Spleen (tissue), 11 donors: ENCODE measurements around the gene MTMR6. TPM values are rescaled to one million over a fixed set of nuclear protein-coding genes. Genes with fewer than 3 reads are reported as not detected.

ENCODE experiments used
- DNase-seq: peaks from one replicate; pipeline ENCODE4 v3.0.0-alpha.2; 2020
- H3K27ac ChIP-seq, 8 donors: fragments of 200-600 bp; sonication (generic) in 7 of 8; 1 replicate in 4 of 8; 2 replicates in 4 of 8; pipeline versions ENCODE4 v1.5.0 to v1.8.0; 2016 to 2021; ENCODE audit warnings: inconsistent platforms in 4 of 8, mild to moderate bottlenecking in 4 of 8, moderate library complexity in 1 of 8
- H3K27me3 ChIP-seq, 7 donors: fragments of 200-600 bp; sonication (generic) in 6 of 7; replicated peaks in 1 of 7; 1 replicate in 4 of 7; 2 replicates in 3 of 7; pipeline versions ENCODE4 v1.5.0 to v1.8.0; 2016 to 2021; ENCODE audit warnings: inconsistent platforms in 3 of 7, mild to moderate bottlenecking in 1 of 7
- H3K36me3 ChIP-seq, 6 donors: fragments of 200-600 bp; sonication (generic) in 5 of 6; 1 replicate in 4 of 6; 2 replicates in 2 of 6; pipeline versions ENCODE4 v1.5.0 to v1.8.0; 2016 to 2021; ENCODE audit warnings: inconsistent platforms in 2 of 6
- H3K4me1 ChIP-seq, 6 donors: fragments of 200-600 bp; sonication (generic) in 5 of 6; 1 replicate in 3 of 6; 2 replicates in 3 of 6; pipeline versions ENCODE4 v1.5.0 to v1.8.0; 2016 to 2021; ENCODE audit warnings: inconsistent platforms in 3 of 6
- H3K4me3 ChIP-seq, 8 donors: fragments of 200-600 bp; sonication (generic) in 7 of 8; 1 replicate in 4 of 8; 2 replicates in 4 of 8; pipeline versions ENCODE4 v1.5.0 to v1.8.0; 2016 to 2021; ENCODE audit warnings: inconsistent platforms in 4 of 8, mild to moderate bottlenecking in 4 of 8, moderate library complexity in 2 of 8
- H3K9me3 ChIP-seq, 8 donors: fragments of 200-600 bp; sonication (generic) in 7 of 8; 1 replicate in 4 of 8; 2 replicates in 4 of 8; pipeline versions ENCODE4 v1.5.0 to v1.8.0; 2016 to 2021; ENCODE audit warnings: inconsistent platforms in 4 of 8
- CTCF ChIP-seq, 11 experiments: fragments of 200-600 bp in 7 of 11; fragments of 450-650 bp in 4 of 11; sonication (generic) in 4 of 11; IDR thresholded peaks in 8 of 11; conservative IDR thresholded peaks in 3 of 11; 1 replicate in 7 of 11; 2 replicates in 4 of 11; pipeline versions ENCODE4 v1.4.0 to v1.8.0; 2016 to 2021; ENCODE audit warnings: antibody characterized with exemption in 11 of 11, inconsistent platforms in 4 of 11, mild to moderate bottlenecking in 1 of 11
- POLR2A ChIP-seq, 3 donors: fragments of 450-650 bp; IDR thresholded peaks; one replicate each; pipeline ENCODE4 v1.5.1; 2017; ENCODE audit warnings: antibody characterized with exemption in 3 of 3, mild to moderate bottlenecking in 1 of 3
- POLR2AphosphoS5 ChIP-seq, 3 donors: sonication (generic); formaldehyde crosslinking; IDR thresholded peaks; one replicate each; pipeline ENCODE4 v1.5.1; 2017; ENCODE audit warnings: antibody characterized with exemption in 3 of 3
- WGBS, 5 donors: extraction: QIAGEN DNeasy Blood & Tissue Kit in 3 of 5; methylation state at CpG; one replicate each; pipeline versions ENCODE4 v1.1.5 to v1.1.7; 2013 to 2018; 5-methylcytosine and 5-hydroxymethylcytosine counted together
- intact Hi-C: fragments of 100-400 bp; cut with DNase I; formaldehyde crosslinking; loops from one replicate; pipeline ENCODE4 v1.15.0; 2023; ENCODE audit warnings: low total_unique reads
- polyA plus RNA-seq, 3 donors: library from polyadenylated mRNA; stranded (reverse); fragments of 200-250 nt; gene quantifications; one replicate each; pipeline ENCODE4 v1.2.1, GENCODE V29; 2013
- total RNA-seq, 7 donors: library from RNA; depleted of rRNA in 3 of 7; stranded (reverse); fragments of >200 nt in 3 of 7; fragmentation: NEBNext Ultra II Directional in 4 of 7; extraction: Animal tissue kit (Norgen Biotek cat#: 25700) in 4 of 7; gene quantifications; one replicate each; pipeline versions ENCODE4 v1.1.0 to v1.2.1, GENCODE V29; 2016 to 2021
- donor health status: healthy with polysubstance abuse.
- donor health status: DM: no; HTN: no; CAD: no; lungs with moderate emphysema.
- donor health status: DM: no; HTN: no; CAD: no.
- donor health status: Bipolar disorder and iron deficiency.
- donor health status: healthy.
- donor health status: DM: no; HTN: no; CAD: no.
- donor health status: DM: yes; HTN: yes; CAD: no.

MTMR6 gene
- total and polyA plus RNA-seq, 10 donors = 5.4 to 28.3 (median 19.1) TPM

- TF ChIP-seq POLR2AphosphoS5 (IDR thresholded peaks at IDR 0.05) (no peak), POLR2A (IDR thresholded peaks at IDR 0.05) (no peak), CTCF (IDR thresholded peaks at IDR 0.05 in 8 of 11, conservative IDR thresholded peaks at IDR 0.05 in 3 of 11) (no peak)
- H3K36me3 ChIP-seq = no peaks in the 10 kb centered on the region
- H3K27ac ChIP-seq = peak overlapping the region in 3 of 8 donors; percentile 12 to 50 (median 20)
- no peaks in the 10 kb centered on the region for H3K9me3 ChIP-seq
- peaks cover 0 to 9% (median 7%) of the 10 kb centered on the region in 6 donors for H3K4me1 ChIP-seq
- 78 to 91% (median 86%) methylated on average over 1 of the region's 1 CpG for WGBS, 5 donors
- intact Hi-C loops = no loop called here
- H3K4me3 ChIP-seq = no peak overlapping the region
- DNase-seq = no peak
- peaks cover 0 to 11% (median 0%) of the 10 kb centered on the region in 7 donors for H3K27me3 ChIP-seq
Measured at GRCh38 chr13:25291691-25292090, 4.4 kb upstream of the MTMR6 start.

- Histone ChIP-seq H3K4me1 (peaks cover 4 to 33% (median 32%) of the 10 kb centered on the region in 6 donors), H3K4me3 (no peak overlapping the region), H3K27me3 (no peaks in the 10 kb centered on the region), H3K27ac (no peak overlapping the region), H3K36me3 (no peaks in the 10 kb centered on the region), H3K9me3 (no peaks in the 10 kb centered on the region)
- intact Hi-C loops = no loop called here
- 62 to 74% (median 70%) methylated on average over 2 of the region's 2 CpGs for WGBS, 5 donors
- TF ChIP-seq CTCF (IDR thresholded peaks at IDR 0.05 in 8 of 11, conservative IDR thresholded peaks at IDR 0.05 in 3 of 11) = no peak
- TF ChIP-seq POLR2A (IDR thresholded peaks at IDR 0.05) = no peak
- no peak for TF ChIP-seq POLR2AphosphoS5 (IDR thresholded peaks at IDR 0.05)
- DNase-seq = no peak
Measured at GRCh38 chr13:25288966-25289365, 1.7 kb upstream of the MTMR6 start.

GRCh38 chr13:25286308-25286968, 850 bp downstream of the MTMR6 start:
- Histone ChIP-seq H3K4me3 (peak overlapping the region; percentile 67 to 94 (median 82)), H3K27ac (peak overlapping the region; percentile 89 to 99 (median 97)), H3K9me3 (no peaks in the 10 kb centered on the region), H3K27me3 (no peaks in the 10 kb centered on the region), H3K36me3 (peaks cover 0 to 5% (median 0%) of the 10 kb centered on the region in 6 donors), H3K4me1 (peaks cover 12 to 56% (median 47%) of the 10 kb centered on the region in 6 donors)
- 2 to 4% (median 4%) methylated on average over 25 of the region's 25 CpGs for WGBS, 5 donors
- intact Hi-C loops = no loop called here
- no peak for DNase-seq
- TF ChIP-seq POLR2AphosphoS5 (IDR thresholded peaks at IDR 0.05) = peak in 1 of 3 donors; percentile 67
- no peak for TF ChIP-seq CTCF (IDR thresholded peaks at IDR 0.05 in 8 of 11, conservative IDR thresholded peaks at IDR 0.05 in 3 of 11)

GRCh38 chr13:25281935-25282332, 5.4 kb downstream of the MTMR6 start:
- Histone ChIP-seq H3K27ac (peak overlapping the region in 3 of 8 donors; percentile 29 to 55 (median 35)), H3K4me3 (no peak overlapping the region), H3K27me3 (no peaks in the 10 kb centered on the region), H3K9me3 (no peaks in the 10 kb centered on the region), H3K36me3 (peaks cover 0 to 5% (median 0%) of the 10 kb centered on the region in 6 donors), H3K4me1 (peaks cover 15 to 82% (median 56%) of the 10 kb centered on the region in 6 donors)
- DNase-seq = no peak
- 74 to 96% (median 92%) methylated on average over 1 of the region's 1 CpG for WGBS, 5 donors
- intact Hi-C loops = no loop called here
- TF ChIP-seq POLR2A (IDR thresholded peaks at IDR 0.05) (no peak), POLR2AphosphoS5 (IDR thresholded peaks at IDR 0.05) (no peak), CTCF (IDR thresholded peaks at IDR 0.05 in 8 of 11, conservative IDR thresholded peaks at IDR 0.05 in 3 of 11) (no peak)
